Prostate gland (tissue), 2 donors: ENCODE data around the gene MKRN2. TPM values are rescaled to one million over a fixed set of nuclear protein-coding genes. Genes with fewer than 3 reads are reported as not detected.

Source experiments
- DNase-seq: peaks from one replicate; pipeline ENCODE4 v3.0.0-alpha.2; 2019; ENCODE audit warnings: low spot score
- H3K27ac ChIP-seq, 2 donors: fragments of 200-600 bp; sonication (generic); 2 replicates each; pipeline ENCODE4 v1.5.1; 2017 to 2019
- H3K27me3 ChIP-seq: fragments of 200-600 bp; sonication (generic); replicated peaks from 2 replicates; pipeline ENCODE4 v1.5.1; 2019; ENCODE audit not compliant: insufficient read depth
- H3K36me3 ChIP-seq, 2 donors: fragments of 200-600 bp; sonication (generic); 1 replicate in 1 of 2; 2 replicates in 1 of 2; pipeline versions ENCODE4 v1.5.1 to v1.8.1; 2017 to 2019
- H3K4me1 ChIP-seq: fragments of 200-600 bp; sonication (generic); replicated peaks from 2 replicates; pipeline ENCODE4 v1.5.1; 2019
- H3K4me3 ChIP-seq, 2 donors: fragments of 200-600 bp; sonication (generic); 2 replicates each; pipeline ENCODE4 v1.5.1; 2017 to 2019
- H3K9me3 ChIP-seq: fragments of 200-600 bp; sonication (generic); 2 replicates; pipeline ENCODE4 v1.5.1; 2017
- CTCF ChIP-seq, 4 experiments: fragments of 200-600 bp in 2 of 4; fragments of 450-650 bp in 2 of 4; sonication (generic) in 2 of 4; IDR thresholded peaks; 1 replicate in 3 of 4; 2 replicates in 1 of 4; pipeline ENCODE4 v1.5.1; 2016 to 2019; ENCODE audit warnings: antibody characterized with exemption in 4 of 4, mild to moderate bottlenecking in 2 of 4, moderate library complexity in 2 of 4
- POLR2A ChIP-seq: fragments of 450-650 bp; IDR thresholded peaks from one replicate; pipeline ENCODE4 v1.6.1; 2016; ENCODE audit warnings: antibody characterized with exemption, mild to moderate bottlenecking
- POLR2AphosphoS5 ChIP-seq: sonication (generic); formaldehyde crosslinking; IDR thresholded peaks from one replicate; pipeline ENCODE4 v1.6.1; 2017; ENCODE audit warnings: antibody characterized with exemption
- WGBS: methylation state at CpG from one replicate; pipeline ENCODE4 v1.1.5; 2018; 5-methylcytosine and 5-hydroxymethylcytosine counted together
- intact Hi-C: fragments of 100-400 bp; cut with DNase I; formaldehyde crosslinking; loops from one replicate; pipeline ENCODE4 v1.14.2; 2022
- total RNA-seq, 2 donors: library from RNA; depleted of rRNA; stranded (reverse); fragments of >200 nt; gene quantifications; one replicate each; pipeline ENCODE4 v1.1.0, GENCODE V29; 2016

Gene MKRN2
- total RNA-seq, 2 donors from 2014 or later, result 22.2 to 54.5 TPM

GRCh38 chr3:12615266-12615665 is 58.4 kb downstream of the MKRN2 start:
- intact Hi-C loops, result no loop called here
- Histone ChIP-seq H3K27ac (no peak overlapping the region), H3K4me1 (no peaks in the 10 kb centered on the region), H3K4me3 (no peak overlapping the region), H3K27me3 (no peaks in the 10 kb centered on the region), H3K9me3 (no peaks in the 10 kb centered on the region), H3K36me3 (no peaks in the 10 kb centered on the region)
- TF ChIP-seq POLR2A (no peak), CTCF (IDR thresholded peaks at IDR 0.05) (no peak), POLR2AphosphoS5 (no peak)
- no peak for DNase-seq
- WGBS, result 97% methylated on average over 4 of the region's 4 CpGs

DNA sequence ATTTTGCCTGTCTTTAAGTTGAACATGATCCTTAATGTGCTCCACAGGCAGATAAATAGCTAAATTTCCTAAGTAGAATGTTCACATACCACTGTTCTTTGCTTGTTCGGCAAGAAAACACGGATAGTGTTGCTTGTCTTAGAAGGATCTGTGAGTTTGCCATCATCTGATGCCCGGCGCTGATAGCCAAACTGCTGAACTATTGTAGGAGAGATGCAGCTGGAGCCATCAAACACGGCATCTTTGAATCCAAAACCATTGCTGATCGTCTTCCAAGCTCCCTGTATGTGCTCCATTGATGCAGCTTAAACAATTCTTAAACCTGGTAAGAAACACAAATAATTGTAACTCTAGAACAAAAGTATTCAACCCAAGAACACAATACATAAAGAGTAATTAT is 61.5 kb downstream of the MKRN2 start:
- 75% methylated on average over 6 of the region's 6 CpGs for WGBS
- Histone ChIP-seq H3K27ac (no peak overlapping the region), H3K4me1 (no peaks in the 10 kb centered on the region), H3K36me3 (no peaks in the 10 kb centered on the region), H3K9me3 (no peaks in the 10 kb centered on the region), H3K27me3 (no peaks in the 10 kb centered on the region), H3K4me3 (no peak overlapping the region)
- no peak for DNase-seq
- intact Hi-C loops, result no loop called here
- TF ChIP-seq POLR2AphosphoS5 (no peak), CTCF (IDR thresholded peaks at IDR 0.05) (no peak), POLR2A (no peak)

- Histone ChIP-seq H3K36me3 (no peaks in the 10 kb centered on the region), H3K4me3 (no peak overlapping the region), H3K27me3 (no peaks in the 10 kb centered on the region), H3K9me3 (no peaks in the 10 kb centered on the region), H3K4me1 (no peaks in the 10 kb centered on the region), H3K27ac (no peak overlapping the region)
- TF ChIP-seq CTCF (IDR thresholded peaks at IDR 0.05) (no peak), POLR2AphosphoS5 (no peak), POLR2A (no peak)
- intact Hi-C loops, result no loop called here
- 98% methylated on average over 6 of the region's 6 CpGs for WGBS
- no peak for DNase-seq
These were observed 63.4 kb downstream of the MKRN2 start for GRCh38 chr3:12620305-12620704.

DNA sequence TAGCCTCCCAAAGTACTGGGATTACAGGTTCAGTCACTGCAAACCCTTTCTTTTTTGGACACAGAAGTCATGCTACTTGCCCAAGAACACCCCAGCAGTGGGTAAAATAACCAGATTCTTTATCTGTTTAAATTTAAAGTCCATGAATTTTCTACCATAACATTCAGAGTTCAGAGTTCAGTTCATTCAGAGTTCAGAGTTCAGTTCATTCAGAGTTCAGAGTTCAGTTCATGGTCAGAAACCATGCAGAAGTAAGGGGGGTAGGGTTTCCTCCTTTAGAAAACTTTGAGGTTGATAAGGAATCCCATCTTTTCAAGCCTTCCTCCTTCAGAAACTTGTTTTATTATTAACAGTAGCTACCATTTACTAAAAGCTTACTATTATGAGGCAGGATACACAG is 63.8 kb downstream of the MKRN2 start:
- no peak for DNase-seq
- Histone ChIP-seq H3K4me3 (no peak overlapping the region), H3K27ac (no peak overlapping the region), H3K36me3 (no peaks in the 10 kb centered on the region), H3K4me1 (no peaks in the 10 kb centered on the region), H3K9me3 (no peaks in the 10 kb centered on the region), H3K27me3 (no peaks in the 10 kb centered on the region)
- TF ChIP-seq POLR2A (no peak), POLR2AphosphoS5 (no peak), CTCF (IDR thresholded peaks at IDR 0.05) (no peak)
- intact Hi-C loops, result no loop called here

- 74% methylated on average over 4 of the region's 4 CpGs for WGBS
- no peak for TF ChIP-seq POLR2AphosphoS5
- H3K27me3 ChIP-seq, result no peaks in the 10 kb centered on the region
- H3K4me3 ChIP-seq, result no peak overlapping the region
- H3K27ac ChIP-seq, result no peak overlapping the region
- H3K9me3 ChIP-seq, result no peaks in the 10 kb centered on the region
- no peaks in the 10 kb centered on the region for H3K36me3 ChIP-seq
- intact Hi-C loops, result no loop called here
- DNase-seq, result no peak
- H3K4me1 ChIP-seq, result peaks cover 3% of the 10 kb centered on the region
These were observed 65.4 kb downstream of the MKRN2 start for GRCh38 chr3:12622335-12622734.
